PC-3 (cell line): Measurements from ENCODE around the gene ZNF8.

Source experiments
- CTCF ChIP-seq: fragments of 300-600 bp; sonication (generic); conservative IDR thresholded peaks from 2 replicates; pipeline ENCODE4 v1.5.1; 2017; ENCODE audit warnings: antibody characterized with exemption, low read depth, mild to moderate bottlenecking, low read length
- EZH2 ChIP-seq: fragments of 300-600 bp; sonication (generic); IDR thresholded peaks from one replicate; pipeline ENCODE4 v1.6.1; 2017; ENCODE audit warnings: antibody characterized with exemption, mild to moderate bottlenecking, low read length; ENCODE audit not compliant: unreplicated experiment
- EZH2phosphoT487 ChIP-seq: fragments of 300-600 bp; sonication (generic); IDR thresholded peaks from 2 replicates; pipeline ENCODE4 v1.6.1; 2018; ENCODE audit warnings: mild to moderate bottlenecking, antibody characterized with exemption, low read length, borderline replicate concordance

- TF ChIP-seq CTCF (peak; percentile 53), EZH2 (no peak), EZH2phosphoT487 (no peak)
These were observed 49.5 kb upstream of the ZNF8 start for GRCh38 chr19:58229255-58229639.
